NCI-H2107 treated with DMSO at 0.1 percent for 48 hours (cell line): ENCODE results near the gene FREM2.

ENCODE experiments used
- DNase-seq: peaks from one replicate; lab custom pipeline; 2025; ENCODE audit not compliant: unreplicated experiment; lab: John Stamatoyannopoulos, UW

Gene FREM2

DNA sequence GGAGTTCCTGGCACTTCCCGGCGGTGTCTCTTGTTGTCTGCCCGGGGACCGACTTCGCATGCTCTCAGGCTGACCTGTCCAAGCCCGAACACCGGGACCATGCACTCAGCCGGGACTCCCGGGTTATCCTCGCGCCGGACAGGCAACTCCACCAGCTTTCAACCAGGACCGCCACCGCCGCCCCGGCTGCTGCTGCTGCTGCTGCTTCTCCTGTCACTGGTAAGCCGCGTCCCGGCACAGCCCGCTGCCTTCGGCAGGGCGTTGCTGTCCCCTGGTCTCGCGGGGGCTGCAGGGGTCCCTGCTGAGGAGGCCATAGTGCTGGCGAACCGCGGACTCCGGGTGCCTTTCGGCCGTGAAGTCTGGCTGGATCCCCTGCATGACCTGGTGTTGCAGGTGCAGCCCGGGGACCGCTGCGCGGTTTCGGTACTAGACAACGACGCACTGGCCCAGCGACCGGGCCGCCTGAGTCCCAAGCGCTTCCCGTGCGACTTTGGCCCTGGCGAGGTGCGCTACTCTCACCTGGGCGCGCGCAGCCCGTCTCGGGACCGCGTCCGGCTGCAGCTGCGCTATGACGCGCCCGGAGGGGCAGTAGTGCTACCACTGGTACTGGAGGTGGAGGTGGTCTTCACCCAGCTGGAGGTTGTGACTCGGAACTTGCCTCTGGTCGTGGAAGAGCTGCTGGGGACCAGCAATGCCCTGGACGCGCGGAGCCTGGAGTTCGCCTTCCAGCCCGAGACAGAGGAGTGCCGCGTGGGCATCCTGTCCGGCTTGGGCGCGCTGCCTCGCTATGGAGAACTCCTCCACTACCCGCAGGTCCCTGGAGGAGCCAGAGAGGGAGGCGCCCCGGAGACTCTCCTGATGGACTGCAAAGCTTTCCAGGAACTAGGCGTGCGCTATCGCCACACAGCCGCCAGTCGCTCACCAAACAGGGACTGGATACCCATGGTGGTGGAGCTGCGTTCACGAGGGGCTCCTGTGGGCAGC is 661 bp downstream of the FREM2 start:
- peak; percentile 3 for DNase-seq

DNA sequence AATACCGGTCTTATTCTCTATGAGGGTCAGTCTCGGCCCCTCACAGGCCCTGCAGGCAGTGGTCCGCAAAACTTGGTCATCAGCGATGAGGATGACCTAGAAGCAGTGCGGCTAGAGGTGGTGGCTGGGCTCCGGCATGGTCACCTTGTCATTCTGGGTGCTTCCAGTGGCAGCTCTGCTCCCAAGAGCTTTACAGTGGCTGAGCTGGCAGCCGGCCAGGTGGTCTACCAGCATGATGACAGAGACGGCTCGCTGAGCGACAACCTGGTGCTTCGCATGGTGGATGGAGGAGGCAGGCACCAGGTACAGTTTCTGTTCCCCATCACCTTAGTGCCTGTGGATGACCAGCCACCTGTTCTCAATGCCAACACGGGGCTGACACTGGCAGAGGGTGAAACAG is 1.8 kb downstream of the FREM2 start:
- DNase-seq = no peak

DNA sequence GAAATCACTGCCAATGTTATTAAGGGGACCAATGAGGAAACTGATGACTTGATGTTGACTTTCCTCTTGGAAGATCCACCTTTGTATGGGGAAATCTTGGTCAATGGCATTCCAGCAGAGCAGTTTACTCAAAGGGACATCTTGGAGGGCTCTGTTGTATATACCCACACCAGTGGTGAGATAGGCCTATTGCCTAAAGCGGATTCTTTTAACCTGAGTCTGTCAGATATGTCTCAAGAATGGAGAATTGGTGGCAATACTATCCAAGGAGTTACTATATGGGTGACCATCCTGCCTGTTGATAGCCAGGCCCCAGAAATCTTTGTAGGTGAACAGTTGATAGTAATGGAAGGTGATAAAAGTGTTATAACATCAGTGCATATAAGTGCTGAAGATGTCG is 3.4 kb downstream of the FREM2 start:
- no peak for DNase-seq

- no peak for DNase-seq
Measured at GRCh38 chr13:38693168-38693567, 6.3 kb downstream of the FREM2 start.

GRCh38 chr13:38693641-38694040 is 6.8 kb downstream of the FREM2 start:
- no peak for DNase-seq

- no peak for DNase-seq
Measured at GRCh38 chr13:38697197-38697596, 10.3 kb downstream of the FREM2 start.

DNA sequence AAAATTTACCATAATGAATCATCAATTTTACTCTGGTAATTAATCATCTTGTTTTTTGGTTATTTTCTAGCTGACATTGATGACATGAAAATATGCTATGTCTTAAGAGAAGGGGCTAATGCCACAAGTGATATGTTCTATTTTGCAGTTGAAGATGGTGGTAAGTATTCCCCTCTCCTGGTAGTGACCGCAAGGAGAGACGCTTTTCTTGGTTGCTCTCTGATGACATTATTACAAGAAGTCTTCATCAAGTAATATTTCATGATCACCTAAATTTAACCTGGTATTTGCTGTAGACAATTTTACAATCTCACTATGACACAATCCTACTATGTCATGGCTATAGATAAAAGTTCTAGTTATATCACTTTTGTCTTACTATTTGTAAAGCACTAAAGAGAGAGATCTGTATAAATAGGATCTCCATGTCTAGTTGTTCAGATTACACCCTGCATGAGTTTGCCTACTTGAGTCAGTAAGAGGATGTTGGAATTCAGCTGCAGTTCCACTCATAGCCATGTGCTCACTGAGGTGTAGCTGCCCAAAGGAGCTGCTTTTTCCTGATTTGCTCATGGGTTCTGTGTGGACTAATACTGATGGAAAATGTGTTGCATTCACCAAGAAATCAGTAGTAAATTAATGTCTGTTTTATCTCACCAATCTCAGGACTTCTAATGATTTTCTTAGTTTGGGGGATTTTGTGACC is 10.9 kb downstream of the FREM2 start:
- DNase-seq = no peak

DNA sequence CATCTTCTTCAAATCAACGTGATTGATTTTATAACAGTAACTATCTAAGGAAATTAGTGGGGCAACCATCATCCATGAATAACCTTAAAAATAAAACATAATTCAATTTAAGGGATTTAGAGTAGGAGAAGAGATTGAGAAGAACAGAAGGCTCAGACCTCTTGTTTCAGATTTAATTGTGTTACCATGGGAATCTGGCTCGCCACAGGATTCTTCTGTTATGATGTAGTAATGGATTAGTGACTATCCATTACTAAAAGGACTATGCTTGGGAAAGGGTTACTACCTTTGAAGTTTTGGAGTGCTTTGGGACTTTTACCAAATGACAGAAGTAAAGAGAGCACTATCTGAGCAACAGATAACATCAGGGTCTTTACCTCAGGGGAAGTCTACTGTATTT is 13.2 kb downstream of the FREM2 start:
- no peak for DNase-seq

- DNase-seq = no peak
Measured at GRCh38 chr13:38702669-38703068, 15.8 kb downstream of the FREM2 start.

- DNase-seq = no peak
Measured at GRCh38 chr13:38703255-38703654, 16.4 kb downstream of the FREM2 start.

GRCh38 chr13:38705365-38705764 is 18.5 kb downstream of the FREM2 start:
- no peak for DNase-seq

DNA sequence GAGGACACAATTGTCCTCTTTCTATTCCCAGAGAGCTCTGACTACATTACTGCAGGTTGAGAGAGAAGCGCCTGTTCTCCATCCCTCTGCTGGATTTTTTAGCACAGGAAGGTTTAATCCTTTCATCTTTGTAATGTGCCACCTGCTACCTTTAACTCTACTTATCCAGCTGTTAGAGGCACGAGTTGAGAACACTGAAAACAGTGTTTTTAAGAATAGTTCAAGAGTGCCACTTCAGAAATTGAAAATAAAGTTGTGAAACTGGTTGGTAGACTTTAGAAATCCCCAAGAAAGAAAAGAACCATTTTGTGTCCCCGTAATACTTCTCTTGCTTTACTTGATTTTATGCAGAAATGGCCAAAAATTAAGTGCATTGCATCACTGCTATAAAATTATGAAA is 20.6 kb downstream of the FREM2 start:
- DNase-seq = no peak

DNA sequence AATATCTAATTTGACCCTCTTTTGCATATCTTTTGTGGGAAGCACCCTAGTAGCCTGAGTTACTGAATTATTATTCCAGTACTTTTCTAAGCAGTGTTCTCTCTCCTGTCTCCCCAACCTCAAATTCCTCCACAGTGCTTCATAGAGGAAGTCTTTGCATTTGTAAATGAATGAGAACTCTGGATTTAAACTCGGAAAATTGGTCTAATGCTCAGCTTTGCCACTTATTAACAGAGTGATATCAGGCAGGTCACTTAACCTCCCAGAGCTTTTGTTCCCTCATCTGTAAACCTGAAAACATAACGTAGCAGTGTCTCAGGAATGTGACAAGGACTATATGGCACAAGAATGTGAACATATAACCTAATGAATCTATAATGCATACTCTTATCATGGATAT is 26.2 kb downstream of the FREM2 start:
- no peak for DNase-seq

GRCh38 chr13:38718374-38718773 is 31.5 kb downstream of the FREM2 start:
- DNase-seq = no peak

DNA sequence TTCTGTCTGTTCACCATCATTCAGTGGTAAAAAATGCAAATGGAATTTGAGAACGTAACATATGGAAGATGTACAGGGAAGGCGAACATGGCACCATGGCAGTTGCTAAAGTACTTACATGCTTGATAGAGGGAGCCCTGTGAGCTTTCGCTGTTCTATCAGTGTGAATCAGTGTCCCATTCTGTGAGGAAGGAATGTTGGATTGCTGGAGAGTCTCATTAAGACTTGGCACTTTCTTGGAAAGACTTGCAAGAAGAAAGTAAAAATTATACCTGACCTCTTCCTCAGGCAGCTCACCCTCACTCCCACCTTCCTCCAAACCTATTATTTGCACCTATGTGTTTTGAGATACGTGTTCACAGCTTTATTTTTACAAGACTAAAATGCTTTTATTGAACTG is 43.5 kb downstream of the FREM2 start:
- DNase-seq = no peak

GRCh38 chr13:38733146-38733545 is 46.3 kb downstream of the FREM2 start:
- DNase-seq = no peak

DNA sequence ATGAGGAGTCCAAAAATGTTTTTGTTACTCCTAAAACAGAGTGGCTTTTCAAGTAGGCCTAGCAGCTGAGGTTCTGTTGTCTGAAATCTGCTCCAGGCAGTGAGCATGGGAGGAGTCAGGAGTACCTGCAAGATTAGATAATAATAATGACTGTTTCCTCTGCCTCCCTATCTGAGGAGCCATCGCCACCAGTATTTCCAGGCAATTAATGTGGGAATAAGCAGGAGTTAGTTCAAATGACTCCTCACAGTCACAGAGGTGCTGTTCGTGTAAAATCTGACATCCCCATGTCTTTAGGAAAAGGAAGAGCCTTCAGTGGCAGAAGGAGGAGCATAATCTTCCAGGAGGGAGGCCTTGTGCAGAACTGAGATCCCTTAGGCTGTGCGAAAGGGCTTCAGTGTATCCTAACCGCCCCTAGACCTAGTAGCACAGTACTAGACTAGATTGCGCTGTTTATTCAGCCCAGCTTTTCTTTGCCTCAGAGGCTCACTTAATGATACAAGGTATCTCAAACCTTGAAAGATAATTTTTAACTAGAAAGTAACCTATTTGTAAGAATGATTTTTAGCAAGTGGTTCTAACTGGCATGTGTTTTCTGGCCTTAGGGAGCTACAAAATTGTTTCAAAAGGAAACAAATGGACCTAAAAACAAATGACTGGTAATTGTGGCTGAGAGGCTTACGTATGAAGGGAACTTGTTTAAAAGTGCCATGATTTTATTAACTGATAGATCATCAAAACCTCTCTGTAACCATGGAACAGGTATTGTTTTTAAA is 49.0 kb downstream of the FREM2 start:
- DNase-seq = no peak

- no peak for DNase-seq
Measured at GRCh38 chr13:38743466-38743865, 56.6 kb downstream of the FREM2 start.

GRCh38 chr13:38752686-38753085 is 65.8 kb downstream of the FREM2 start:
- DNase-seq = no peak

DNA sequence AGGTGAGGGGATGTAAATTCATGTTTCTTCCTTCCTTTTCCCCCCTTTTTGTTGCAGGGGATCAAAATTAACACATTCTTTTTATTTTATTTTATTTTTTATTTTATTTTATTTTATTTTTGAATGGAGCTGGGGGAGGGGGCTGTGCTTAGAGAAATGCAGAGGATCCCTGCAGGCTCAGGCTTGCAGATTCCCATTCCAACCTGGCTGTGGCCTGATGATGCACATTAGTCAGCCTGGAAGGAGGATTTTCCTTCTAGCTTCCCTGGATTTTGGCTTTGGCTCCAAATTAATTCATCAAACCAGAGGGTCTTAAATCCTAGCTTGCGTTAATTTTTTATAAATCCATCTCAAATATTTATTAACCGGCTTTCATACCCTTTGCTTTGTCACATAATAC is 67.0 kb downstream of the FREM2 start:
- DNase-seq = no peak

DNA sequence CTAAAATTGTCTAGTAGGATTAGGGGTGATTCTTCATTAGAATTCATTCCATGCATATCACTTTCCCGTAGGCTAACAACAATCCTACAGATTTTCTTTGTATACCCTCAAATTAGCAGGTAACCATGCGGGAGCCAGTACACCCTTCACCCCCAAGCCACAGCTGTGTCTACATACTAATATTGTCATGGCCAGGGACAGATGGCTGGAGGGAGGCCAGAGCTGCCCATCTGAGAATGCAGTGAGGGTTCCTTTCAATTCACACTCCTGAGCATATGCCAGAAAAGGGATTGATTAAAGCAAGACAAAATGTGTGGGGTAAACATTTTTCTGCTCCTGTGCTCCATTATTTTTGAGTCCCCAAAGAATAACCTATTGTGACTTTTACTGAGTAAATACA is 68.9 kb downstream of the FREM2 start:
- no peak for DNase-seq

- no peak for DNase-seq
Measured at GRCh38 chr13:38758277-38758676, 71.4 kb downstream of the FREM2 start.
